GM12878 (cell line): ENCODE results near the gene KIRREL3. TPM values are rescaled to one million over a fixed set of nuclear protein-coding genes. Genes with fewer than 3 reads are reported as not detected.

Source experiments
- ATAC-seq: fragments of 200-7000 bp; cut with Tn5 transposase; 3 replicates; pipeline ENCODE4 v1.9.1; 2020; ENCODE audit warnings: mild to moderate bottlenecking, moderate library complexity
- BruUV-seq: library from RNA; stranded (reverse); fragments of 400-500 nt; replicated peaks from 2 replicates; lab custom pipeline; 2021; lab: Mats Ljungman, UMichigan
- CTCF ChIA-PET: fragments of 300-600 bp; sonication (Branson Sonifier 250); formaldehyde crosslinking; extraction: SDS; loops from one replicate; lab custom pipeline; 2021; ENCODE audit warnings: inconsistent platforms; lab: Yijun Ruan, JAX
- POLR2A ChIA-PET: fragments of 350-600 bp; formaldehyde crosslinking; extraction: SDS; loops from one replicate; lab custom pipeline; 2021; ENCODE audit warnings: inconsistent platforms; lab: Charles Lee
- RAD21 ChIA-PET: fragments of 300-600 bp; sonication (Branson Sonifier 250); formaldehyde crosslinking; loops from one replicate; lab custom pipeline; 2023; ENCODE audit warnings: antibody characterized with exemption; ENCODE audit not compliant: unreplicated experiment; lab: Charles Lee
- SMC1A ChIA-PET: fragments of 300-600 bp; sonication (Branson Sonifier 250); formaldehyde crosslinking; loops from one replicate; lab custom pipeline; 2023; ENCODE audit not compliant: unreplicated experiment, uncharacterized antibody; lab: Charles Lee
- DNase-seq: peaks from one replicate; pipeline ENCODE4 v3.0.0-alpha.2; 2011; ENCODE audit warnings: low read depth, low spot score
- FAIRE-seq: peaks from 3 replicates; lab custom pipeline; 2011; peaks lifted over from hg19 to GRCh38; lab: Jason Lieb, UNC
- H2AFZ ChIP-seq: 2 replicates; pipeline ENCODE4 v1.6.0; 2011; ENCODE audit warnings: low read depth, low read length, control low read depth; ENCODE audit not compliant: control insufficient read depth
- H3K27ac ChIP-seq: 2 replicates; pipeline ENCODE4 v1.5.1; 2011; ENCODE audit warnings: control low read depth; ENCODE audit not compliant: control insufficient read depth, insufficient read depth
- H3K27me3 ChIP-seq, 2 experiments: replicated peaks in 1 of 2; 2 replicates each; pipeline versions ENCODE4 v1.6.0 to v1.6.1; 2011; ENCODE audit warnings: low read length in 1 of 2; ENCODE audit not compliant: control insufficient read depth in 2 of 2, insufficient read depth in 2 of 2
- H3K36me3 ChIP-seq, 2 experiments: 2 replicates each; pipeline ENCODE4 v1.5.1; 2011; ENCODE audit warnings: low read length in 1 of 2; ENCODE audit not compliant: control insufficient read depth in 2 of 2, insufficient read depth in 2 of 2
- H3K4me1 ChIP-seq: 2 replicates; pipeline ENCODE4 v1.6.1; 2011; ENCODE audit warnings: mild to moderate bottlenecking, low read length, moderate library complexity, mixed read lengths; ENCODE audit not compliant: control insufficient read depth, insufficient read depth
- H3K4me2 ChIP-seq: 2 replicates; pipeline ENCODE4 v1.6.0; 2011; ENCODE audit warnings: control low read depth; ENCODE audit not compliant: control insufficient read depth, insufficient read depth
- H3K4me3 ChIP-seq: fragments of 200-600 bp; sonication (generic); 2 replicates; pipeline ENCODE4 v1.5.1; 2016
- H3K79me2 ChIP-seq: 2 replicates; pipeline ENCODE4 v1.6.0; 2011; ENCODE audit warnings: low read length; ENCODE audit not compliant: control insufficient read depth, insufficient read depth
- H3K9ac ChIP-seq: 2 replicates; pipeline ENCODE4 v1.8.0; 2011; ENCODE audit warnings: low read length, control low read depth, mixed read lengths; ENCODE audit not compliant: control insufficient read depth, insufficient read depth
- H3K9me3 ChIP-seq: replicated peaks from 3 replicates; pipeline ENCODE4 v1.5.1; 2011; ENCODE audit warnings: mild to moderate bottlenecking, low read length; ENCODE audit not compliant: control insufficient read depth, insufficient read depth
- H4K20me1 ChIP-seq: 2 replicates; pipeline ENCODE4 v1.6.0; 2011; ENCODE audit not compliant: control insufficient read depth, insufficient read depth
- ATF3 ChIP-seq: IDR thresholded peaks from 2 replicates; pipeline ENCODE4 v1.6.1; 2011; ENCODE audit warnings: low read depth, mild to moderate bottlenecking, low read length, moderate library complexity, borderline replicate concordance; ENCODE audit errors: extremely low read depth
- BCL3 ChIP-seq: IDR thresholded peaks from 2 replicates; pipeline ENCODE4 v1.6.1; 2011; ENCODE audit warnings: borderline replicate concordance, low read depth, mild to moderate bottlenecking, moderate library complexity, low read length; ENCODE audit not compliant: insufficient read depth, poor library complexity, severe bottlenecking
- CHD2 ChIP-seq: IDR thresholded peaks from 2 replicates; pipeline ENCODE4 v1.6.1; 2011; ENCODE audit warnings: low read depth, low read length, improper control_type of control experiment, borderline replicate concordance
- DPF2 ChIP-seq: fragments of 450-650 bp; IDR thresholded peaks from 2 replicates; pipeline ENCODE4 v1.6.1; 2017; ENCODE audit warnings: mild to moderate bottlenecking
- EP300 ChIP-seq, 2 experiments: fragments of 150-350 bp in 1 of 2; IDR thresholded peaks; 2 replicates each; pipeline ENCODE4 v1.6.1; 2011 to 2012; ENCODE audit warnings: low read depth in 2 of 2, low read length in 2 of 2, borderline replicate concordance in 1 of 2, improper control_type of control experiment in 1 of 2, inconsistent platforms in 1 of 2; ENCODE audit not compliant: control insufficient read depth in 1 of 2
- ESRRA ChIP-seq: IDR thresholded peaks from 2 replicates; pipeline ENCODE4 v1.6.1; 2012; ENCODE audit warnings: mild to moderate bottlenecking, low read length, improper control_type of control experiment
- NFYB ChIP-seq: IDR thresholded peaks from 2 replicates; pipeline ENCODE4 v1.6.1; 2011; ENCODE audit warnings: low read depth, mild to moderate bottlenecking, low read length, improper control_type of control experiment, moderate library complexity; ENCODE audit not compliant: insufficient read depth
- PBX3 ChIP-seq: IDR thresholded peaks from 2 replicates; pipeline ENCODE4 v1.6.1; 2011; ENCODE audit warnings: mild to moderate bottlenecking, low read depth, low read length, moderate library complexity; ENCODE audit not compliant: insufficient replicate concordance
- POLR2AphosphoS2 ChIP-seq: IDR thresholded peaks from 2 replicates; pipeline ENCODE4 v1.6.1; 2011; ENCODE audit warnings: low read depth, mild to moderate bottlenecking, low read length, improper control_type of control experiment, moderate library complexity
- SMARCA5 ChIP-seq: fragments of 450-650 bp; IDR thresholded peaks from 2 replicates; pipeline ENCODE4 v1.6.1; 2017; ENCODE audit warnings: mild to moderate bottlenecking
- ZNF217 ChIP-seq: fragments of 450-650 bp; IDR thresholded peaks from 2 replicates; pipeline ENCODE4 v1.6.1; 2017; ENCODE audit warnings: antibody characterized with exemption, mild to moderate bottlenecking
- ZSCAN29 ChIP-seq: fragments of 450-650 bp; IDR thresholded peaks from 2 replicates; pipeline ENCODE4 v1.6.1; 2017; ENCODE audit warnings: mild to moderate bottlenecking, moderate library complexity
- WGBS: methylation state at CpG from one replicate; pipeline ENCODE4 v1.1.6; 2016; ENCODE audit warnings: low lambda C conversion rate; ENCODE audit not compliant: insufficient replicate concordance, insufficient coverage; ENCODE audit errors: missing lambda C conversion rate; 5-methylcytosine and 5-hydroxymethylcytosine counted together
- in situ Hi-C: fragments of 300-500 bp; cut with MboI; formaldehyde crosslinking; loops from 9 replicates; pipeline ENCODE4 v1.14.3; 2018; ENCODE audit warnings: mixed read lengths
- intact Hi-C: fragments of 100-400 bp; cut with micrococcal nuclease; formaldehyde crosslinking; loops from one replicate; pipeline ENCODE4 v1.14.2; 2022; ENCODE audit not compliant: unreplicated experiment
- polyA plus RNA-seq, 11 experiments: library from polyadenylated mRNA; depleted of rRNA in 4 of 11; unstranded in 6 of 11; stranded (reverse) in 5 of 11; fragments of >200 nt; fragmentation: Nextera tagmentation in 4 of 11; fragmentation: Illumina TruSeq in 1 of 11; extraction: Ambion mirVana in 4 of 11; extraction: Trizol in 1 of 11; gene quantifications; 1 replicate in 1 of 11; 2 replicates in 10 of 11; pipeline versions ENCODE4 v1.2.1 to v1.2.3, GENCODE V29; 2011 to 2016; ENCODE audit warnings: inconsistent platforms in 2 of 11, missing spikeins in 2 of 11, low read depth in 1 of 11
- total RNA-seq, 4 experiments: library from RNA; depleted of rRNA in 3 of 4; stranded (reverse); fragments of >200 nt in 3 of 4; fragmentation: Illumina TruSeq in 1 of 4; extraction: Trizol in 1 of 4; gene quantifications; 2 replicates each; pipeline versions ENCODE4 v1.2.1 to v1.2.3, GENCODE V29; 2013 to 2021
- TF ChIP-seq, protein P1 (sequence below): fragments of 450-650 bp; IDR thresholded peaks from 2 replicates; pipeline ENCODE4 v1.6.1; 2016; ENCODE audit warnings: mild to moderate bottlenecking

KIRREL3 gene
- total and polyA plus RNA-seq, 10 of the 15 experiments (the other 5 are each of a cell fraction or from before 2014, with no cell fraction given), result under 0.01 TPM; not detected in 9

DNA sequence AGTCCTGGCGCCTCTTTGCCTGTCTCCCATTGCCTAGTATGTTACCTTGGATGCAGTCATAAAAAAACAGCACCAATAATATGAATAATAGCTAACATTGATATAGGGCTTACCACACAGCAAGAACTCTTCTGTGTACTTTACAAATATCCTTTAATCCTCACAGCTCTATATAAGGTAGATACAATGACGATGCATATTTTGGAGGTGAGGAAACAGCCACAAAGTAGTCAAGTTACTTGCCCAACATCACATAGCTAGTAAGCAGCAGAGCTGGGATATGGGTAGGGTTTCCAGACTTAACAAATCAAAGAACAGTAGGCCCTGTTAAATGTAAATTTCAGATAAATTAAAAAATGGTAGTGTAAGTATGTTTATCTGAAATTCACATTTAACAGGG lies 516.3 kb downstream of the KIRREL3 start (continued):
- TF ChIP-seq PBX3, result no peak
- no peak for TF ChIP-seq ESRRA

DNA sequence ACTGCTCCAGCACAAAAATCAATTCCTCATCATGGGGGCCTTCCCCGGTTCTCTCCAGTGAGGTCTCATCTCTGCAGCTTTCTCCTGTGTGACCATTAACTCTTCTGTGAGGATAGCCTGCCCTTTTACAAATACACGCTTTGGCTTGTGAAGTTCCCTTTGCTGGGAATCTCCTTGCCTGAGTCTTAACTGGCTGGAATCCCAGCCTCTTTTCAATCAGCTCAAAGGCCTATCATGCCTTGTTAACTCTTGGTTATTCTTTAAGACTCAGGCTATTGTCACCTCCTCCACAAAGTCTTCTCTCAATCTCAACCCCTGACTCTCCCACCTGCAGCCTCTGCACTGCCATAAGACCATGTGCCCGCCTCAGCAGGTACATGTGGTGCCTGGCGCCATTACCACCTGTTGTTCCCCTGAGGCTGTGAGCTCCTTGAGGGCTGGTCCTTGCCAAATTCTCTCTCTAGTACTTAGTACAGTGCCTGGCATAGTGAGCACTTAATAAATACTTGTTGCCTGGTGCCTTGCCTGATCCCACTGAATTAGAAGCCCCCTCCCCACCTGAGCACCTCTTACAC lies 516.9 kb downstream of the KIRREL3 start:
- in situ Hi-C loops (no loop called here), intact Hi-C loops (no loop called here)
- Histone ChIP-seq H3K9ac (no peak overlapping the region), H3K9me3 (no peaks in the 10 kb centered on the region), H3K4me3 (no peak overlapping the region), H3K36me3 (no peaks in the 10 kb centered on the region), H3K27ac (no peak overlapping the region), H3K4me1 (peaks cover 21% of the 10 kb centered on the region), H3K79me2 (no peaks in the 10 kb centered on the region), H2AFZ (no peak overlapping the region), H3K27me3 (no peaks in the 10 kb centered on the region; a peak in 1 of 4 replicates), H3K4me2 (no peak overlapping the region), H4K20me1 (no peaks in the 10 kb centered on the region; the same call in 1 of the 2 replicates)
- TF ChIP-seq, protein P1, sequence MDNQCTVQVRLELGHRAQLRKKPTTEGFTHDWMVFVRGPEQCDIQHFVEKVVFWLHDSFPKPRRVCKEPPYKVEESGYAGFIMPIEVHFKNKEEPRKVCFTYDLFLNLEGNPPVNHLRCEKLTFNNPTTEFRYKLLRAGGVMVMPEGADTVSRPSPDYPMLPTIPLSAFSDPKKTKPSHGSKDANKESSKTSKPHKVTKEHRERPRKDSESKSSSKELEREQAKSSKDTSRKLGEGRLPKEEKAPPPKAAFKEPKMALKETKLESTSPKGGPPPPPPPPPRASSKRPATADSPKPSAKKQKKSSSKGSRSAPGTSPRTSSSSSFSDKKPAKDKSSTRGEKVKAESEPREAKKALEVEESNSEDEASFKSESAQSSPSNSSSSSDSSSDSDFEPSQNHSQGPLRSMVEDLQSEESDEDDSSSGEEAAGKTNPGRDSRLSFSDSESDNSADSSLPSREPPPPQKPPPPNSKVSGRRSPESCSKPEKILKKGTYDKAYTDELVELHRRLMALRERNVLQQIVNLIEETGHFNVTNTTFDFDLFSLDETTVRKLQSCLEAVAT, result no peak
- no peak for TF ChIP-seq BCL3
- TF ChIP-seq ZSCAN29, result no peak
- no peak for TF ChIP-seq SMARCA5
- no peak for TF ChIP-seq ZNF217
- no peak for TF ChIP-seq POLR2AphosphoS2
- no peak for TF ChIP-seq CHD2
- no peak for TF ChIP-seq ATF3
- TF ChIP-seq EP300 (IDR thresholded peaks at IDR 0.05; ENCODE audit: borderline replicate concordance in 1 of 2, control insufficient read depth in 1 of 2, low read depth in 2 of 2, low read length in 2 of 2), result no peak
- TF ChIP-seq DPF2, result no peak
- TF ChIP-seq NFYB, result no peak
- CTCF ChIA-PET, result interaction anchor here (0.5 to 8.2 kb wide), 12 partner anchors 8 to 562 kb away, joined by 3 to 232 read pairs (median 4); partner anchors contain the start of gene DCPS
- RAD21 ChIA-PET, result interaction anchor here (0.8 to 1.1 kb wide), 3 partner anchors 44 to 173 kb away, joined by 3 read pairs; no protein-coding TSS in a partner anchor
- FAIRE-seq (no peak), ATAC-seq (no peak), DNase-seq (no peak)
- no TSS peak for BruUV-seq
- SMC1A ChIA-PET, result interaction anchor here (1.0 to 7.1 kb wide), 3 partner anchors 42 to 178 kb away, joined by 3 to 79 read pairs (median 24); no protein-coding TSS in a partner anchor
- 59% methylated on average over 4 of the region's 4 CpGs for WGBS
- POLR2A ChIA-PET, result interaction anchor here (1.6 kb wide), 1 partner anchor 53 kb away, joined by 3 read pairs; no protein-coding TSS in a partner anchor
